GM21576 (cell line): ENCODE measurements around the gene BIVM.

Source experiments
- ATAC-seq: cut with Tn5 transposase; IDR thresholded peaks from one replicate; pipeline ENCODE4 v1.9.1; 2021; ENCODE audit warnings: mild to moderate bottlenecking, moderate library complexity; ENCODE audit not compliant: unreplicated experiment

The BIVM gene

DNA sequence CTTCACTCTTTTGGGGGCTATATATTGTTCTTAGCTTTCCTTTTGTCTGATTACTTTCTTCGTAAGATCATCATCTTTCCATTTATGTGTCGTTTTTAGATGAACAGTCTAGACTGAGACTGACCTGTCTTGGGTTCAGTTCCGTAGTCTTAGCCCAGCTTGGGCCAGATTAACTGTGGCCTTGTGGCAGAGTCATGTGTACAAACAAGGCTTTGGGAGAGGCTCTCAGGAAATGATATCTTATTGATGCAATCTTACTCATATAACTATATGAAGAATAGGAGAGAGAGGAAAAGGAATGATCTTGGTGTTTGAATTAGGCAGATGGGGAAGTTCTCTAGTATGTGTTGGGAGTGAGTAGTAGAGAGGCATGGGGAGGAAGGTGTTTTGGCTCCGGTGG lies 40.1 kb downstream of the BIVM start:
- no peak for ATAC-seq

GRCh38 chr13:102839462-102839861 lies 40.5 kb downstream of the BIVM start:
- no peak for ATAC-seq

- ATAC-seq, result peak; percentile 13
These were observed 46.3 kb downstream of the BIVM start for GRCh38 chr13:102845289-102845629.

DNA sequence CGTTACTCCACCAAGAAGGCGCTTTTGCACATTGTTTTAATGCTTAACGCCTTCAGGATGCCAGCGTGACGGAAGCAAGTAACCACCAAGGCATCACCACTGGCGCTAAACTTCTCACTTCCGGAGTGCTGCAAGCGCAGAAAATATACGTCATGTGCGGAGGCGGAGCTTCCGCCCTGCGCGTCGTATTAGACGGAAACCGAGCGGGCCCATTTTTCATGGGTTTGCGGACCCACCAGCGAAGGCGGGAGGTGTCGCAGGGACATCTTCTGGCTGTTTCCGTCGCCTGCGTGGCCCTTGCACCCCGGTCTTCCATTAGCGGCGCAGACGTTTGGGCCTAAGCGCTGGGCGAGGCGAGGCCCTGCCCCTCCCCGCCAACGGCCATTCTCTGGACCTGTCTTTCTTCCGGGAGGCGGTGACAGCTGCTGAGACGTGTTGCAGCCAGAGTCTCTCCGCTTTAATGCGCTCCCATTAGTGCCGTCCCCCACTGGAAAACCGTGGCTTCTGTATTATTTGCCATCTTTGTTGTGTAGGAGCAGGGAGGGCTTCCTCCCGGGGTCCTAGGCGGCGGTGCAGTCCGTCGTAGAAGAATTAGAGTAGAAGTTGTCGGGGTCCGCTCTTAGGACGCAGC lies 46.8 kb downstream of the BIVM start, which contains the start of gene ERCC5:
Gene ERCC5, plus strand, starts transcription at position 403 of the 631 bp plus-strand sequence. CDS start 235 bp downstream, outside the sequence.
- peak; percentile 87 for ATAC-seq

GRCh38 chr13:102846261-102847015 lies 47.5 kb downstream of the BIVM start:
- peak; percentile 31 for ATAC-seq

GRCh38 chr13:102847272-102848234 lies 48.6 kb downstream of the BIVM start:
- ATAC-seq, result no peak

- no peak for ATAC-seq
These were observed 50.0 kb downstream of the BIVM start for GRCh38 chr13:102848956-102849355.

DNA sequence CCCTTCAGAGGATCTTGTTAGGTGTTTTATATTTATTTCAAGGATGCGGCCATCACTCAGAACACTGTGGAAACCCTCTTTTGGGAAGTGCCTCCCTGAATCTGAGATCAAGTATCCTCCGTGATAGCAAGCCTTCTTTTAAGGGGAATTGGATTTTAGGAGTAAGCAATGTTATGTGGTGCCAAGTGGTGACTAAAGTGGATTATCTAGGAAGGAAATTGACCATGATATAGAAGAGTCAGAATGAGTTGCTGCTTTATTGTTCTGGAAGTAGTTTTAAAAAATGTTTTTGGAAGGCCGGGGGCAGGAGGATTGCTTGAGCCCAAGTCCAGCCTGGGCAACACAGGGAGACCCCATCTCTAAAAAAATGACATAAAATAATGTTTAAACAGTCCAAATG lies 53.6 kb downstream of the BIVM start:
- no peak for ATAC-seq

DNA sequence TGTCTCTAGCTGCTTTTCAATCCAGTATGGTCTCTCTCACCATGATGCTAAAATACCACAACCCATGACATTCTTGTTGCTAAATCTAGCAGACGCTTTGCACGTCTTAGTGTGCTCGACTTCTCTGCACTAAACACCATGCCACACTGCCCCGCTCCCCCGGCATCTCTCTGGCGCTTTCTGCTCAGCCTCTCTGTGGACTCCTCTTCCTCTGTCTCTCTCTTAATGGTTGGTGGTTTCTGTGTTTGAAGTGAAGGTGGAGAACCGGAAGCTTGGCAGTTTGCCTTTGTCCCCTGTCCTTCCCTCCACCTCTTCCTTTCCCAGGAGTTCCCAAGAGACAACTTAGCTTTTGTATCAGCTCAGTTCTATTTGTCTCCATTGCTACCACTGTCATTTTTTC lies 55.8 kb downstream of the BIVM start:
- peak; percentile 74 for ATAC-seq

- no peak for ATAC-seq
These were observed 57.6 kb downstream of the BIVM start for GRCh38 chr13:102856557-102856956.

GRCh38 chr13:102862624-102863210 lies 63.8 kb downstream of the BIVM start:
- ATAC-seq, result no peak

- ATAC-seq, result no peak
These were observed 64.7 kb downstream of the BIVM start for GRCh38 chr13:102863590-102863989.

GRCh38 chr13:102868366-102868936 lies 69.5 kb downstream of the BIVM start:
- ATAC-seq, result no peak

DNA sequence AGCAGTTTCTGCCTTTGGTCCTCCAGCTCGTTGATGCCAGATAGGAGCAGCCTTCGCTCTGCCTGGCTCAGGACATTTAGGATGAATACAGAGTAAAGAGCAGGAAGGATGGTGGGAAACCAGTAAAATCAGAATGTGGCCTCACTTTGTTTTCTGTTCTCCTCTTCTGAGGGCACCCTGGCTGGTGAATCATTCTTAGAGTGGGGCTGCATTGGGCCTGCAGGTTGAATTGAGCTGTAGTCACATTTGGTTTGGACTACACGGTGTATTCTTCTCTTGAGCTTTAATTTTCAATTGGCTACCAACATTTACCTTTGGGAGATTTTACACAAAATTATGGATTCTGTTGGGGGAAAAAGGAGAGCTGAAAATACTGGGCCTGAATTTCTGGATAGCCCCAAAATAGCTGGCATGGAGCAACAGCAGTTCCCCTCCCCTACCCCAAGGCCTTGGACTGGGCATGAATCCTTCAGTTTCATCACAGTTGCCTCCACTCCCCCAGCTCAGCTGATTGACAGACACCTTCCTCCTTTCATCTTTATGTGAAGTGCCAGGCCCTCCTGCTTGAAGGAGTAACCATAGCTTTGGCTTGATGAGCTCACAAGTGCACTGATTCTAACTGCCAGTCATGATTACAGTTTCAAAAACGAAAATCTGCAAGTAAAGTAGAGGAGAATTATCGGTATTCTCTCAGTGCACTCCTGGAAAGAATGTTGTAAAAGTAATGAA lies 71.2 kb downstream of the BIVM start:
- ATAC-seq, result peak; percentile 23

DNA sequence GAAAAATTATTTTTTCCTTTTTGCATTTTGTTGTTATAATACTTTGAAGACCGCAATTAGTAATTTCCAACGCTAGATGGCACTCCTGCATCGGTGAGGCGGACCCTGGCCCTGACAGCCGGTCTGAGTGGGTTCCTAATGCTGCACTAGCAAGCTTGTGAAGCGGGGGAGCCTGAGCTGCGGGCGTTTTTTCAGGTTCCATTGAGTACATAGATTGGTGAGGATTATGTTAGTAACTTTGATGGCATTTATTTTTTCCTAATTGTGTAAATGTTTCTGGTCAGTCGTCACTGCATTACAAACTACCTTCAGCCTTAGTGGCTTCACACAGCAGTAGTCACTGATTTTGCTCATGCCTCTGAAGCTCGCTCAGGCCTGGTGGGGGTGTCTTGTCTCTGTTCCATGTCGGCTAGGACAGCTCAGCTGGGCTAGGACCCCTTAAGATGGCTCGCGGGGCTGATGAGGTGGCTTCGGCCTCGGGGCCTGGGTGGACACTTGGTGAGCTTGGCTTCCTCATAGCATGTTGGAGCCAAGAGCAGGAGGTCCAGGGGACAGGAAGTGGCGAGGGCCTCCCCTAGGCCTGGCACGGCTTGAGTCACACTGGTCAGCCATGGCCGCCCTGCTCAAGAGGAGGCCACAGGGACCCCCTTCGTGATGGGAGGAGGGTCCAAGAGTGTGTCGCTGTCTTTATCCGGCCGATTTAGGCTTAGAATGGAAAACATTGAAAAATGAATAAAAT lies 71.9 kb downstream of the BIVM start:
- peak; percentile 60 for ATAC-seq

GRCh38 chr13:102872131-102872530 lies 73.2 kb downstream of the BIVM start:
- ATAC-seq, result no peak

GRCh38 chr13:102872531-102872930 lies 73.6 kb downstream of the BIVM start:
- no peak for ATAC-seq

- ATAC-seq, result no peak
These were observed 74.7 kb downstream of the BIVM start for GRCh38 chr13:102873653-102874052.

DNA sequence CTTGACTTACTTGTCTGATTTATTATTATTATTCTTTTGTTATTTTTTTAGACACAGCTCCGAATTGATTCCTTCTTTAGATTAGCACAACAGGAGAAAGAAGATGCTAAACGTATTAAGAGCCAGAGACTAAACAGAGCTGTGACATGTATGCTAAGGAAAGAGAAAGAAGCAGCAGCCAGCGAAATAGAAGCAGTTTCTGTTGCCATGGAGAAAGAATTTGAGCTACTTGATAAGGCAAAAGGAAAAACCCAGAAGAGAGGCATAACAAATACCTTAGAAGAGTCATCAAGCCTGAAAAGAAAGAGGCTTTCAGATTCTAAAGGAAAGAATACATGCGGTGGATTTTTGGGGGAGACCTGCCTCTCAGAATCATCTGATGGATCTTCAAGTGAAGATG lies 76.3 kb downstream of the BIVM start:
- ATAC-seq, result no peak
